Cardiac muscle cell (in vitro differentiated cells and primary cell): ENCODE data around the gene VPS18. TPM values are rescaled to one million over a fixed set of nuclear protein-coding genes. Genes with fewer than 3 reads are reported as not detected.

ENCODE experiments used
- DNase-seq, 2 donors: peaks; one replicate each; pipeline versions ENCODE4 v3.0.0 to v3.0.0-alpha.2; 2010 to 2017; ENCODE audit warnings: low read depth in 1 of 2, low spot score in 1 of 2
- H3K27ac ChIP-seq: fragments of 200-600 bp; sonication (generic); 2 replicates; pipeline ENCODE4 v1.5.1; 2016
- H3K27me3 ChIP-seq: fragments of 200-600 bp; sonication (generic); 2 replicates; pipeline ENCODE4 v1.6.0; 2016; ENCODE audit warnings: control low read depth
- H3K36me3 ChIP-seq: fragments of 200-600 bp; sonication (generic); 2 replicates; pipeline ENCODE4 v1.5.1; 2016; ENCODE audit warnings: control low read depth
- H3K4me1 ChIP-seq: fragments of 200-600 bp; sonication (generic); 2 replicates; pipeline ENCODE4 v1.8.1; 2017; ENCODE audit warnings: low read depth, mild to moderate bottlenecking, mixed run types
- H3K4me3 ChIP-seq: fragments of 200-600 bp; sonication (generic); 2 replicates; pipeline ENCODE4 v1.5.1; 2016; ENCODE audit warnings: mild to moderate bottlenecking
- H3K9me3 ChIP-seq: fragments of 200-600 bp; sonication (generic); 2 replicates; pipeline ENCODE4 v1.5.1; 2017; ENCODE audit warnings: low read depth, mild to moderate bottlenecking, control low read depth
- CTCF ChIP-seq: IDR thresholded peaks from 2 replicates; pipeline ENCODE4 v1.5.1; 2012; ENCODE audit warnings: low read depth, mild to moderate bottlenecking, low read length
- polyA plus RNA-seq: library from polyadenylated mRNA; unstranded; fragments of >200 nt; fragmentation: Nextera tagmentation; extraction: Ambion mirVana; gene quantifications from 2 replicates; pipeline ENCODE4 v1.2.1, GENCODE V29; 2016
- total RNA-seq: library from RNA; depleted of rRNA; stranded (reverse); fragments of >200 nt; gene quantifications from 2 replicates; pipeline ENCODE4 v1.2.3, GENCODE V29; 2016

VPS18 gene
- total and polyA plus RNA-seq, 2 experiments from 2014 or later, result 28.7 to 34.1 TPM

- H3K36me3 ChIP-seq, result no peaks in the 10 kb centered on the region
- peaks cover 29% of the 10 kb centered on the region for H3K27me3 ChIP-seq
- DNase-seq, result no peak
- peak overlapping the region; percentile 39 for H3K4me3 ChIP-seq
- H3K9me3 ChIP-seq, result no peaks in the 10 kb centered on the region
- peaks cover 8% of the 10 kb centered on the region for H3K4me1 ChIP-seq
- no peak overlapping the region for H3K27ac ChIP-seq
- TF ChIP-seq CTCF, result no peak
Observed at GRCh38 chr15:40941068-40941527, 46.8 kb downstream of the VPS18 start.

- peak; percentile 83 to 84 for DNase-seq
- Histone ChIP-seq H3K4me1 (peaks cover 8% of the 10 kb centered on the region), H3K9me3 (no peaks in the 10 kb centered on the region), H3K36me3 (no peaks in the 10 kb centered on the region), H3K27ac (no peak overlapping the region), H3K4me3 (peak overlapping the region; percentile 39), H3K27me3 (peaks cover 30% of the 10 kb centered on the region)
- peak; percentile 29 for TF ChIP-seq CTCF
Observed at GRCh38 chr15:40941528-40942336, 47.5 kb downstream of the VPS18 start.

GRCh38 chr15:40942337-40942854, 48.1 kb downstream of the VPS18 start:
- H3K27ac ChIP-seq, result no peak overlapping the region
- DNase-seq, result no peak

GRCh38 chr15:40942878-40943277, 48.6 kb downstream of the VPS18 start:
- DNase-seq, result no peak
- H3K9me3 ChIP-seq, result no peaks in the 10 kb centered on the region
- H3K36me3 ChIP-seq, result no peaks in the 10 kb centered on the region
- no peak overlapping the region for H3K4me3 ChIP-seq
- TF ChIP-seq CTCF, result no peak
- no peak overlapping the region for H3K27ac ChIP-seq
- H3K27me3 ChIP-seq, result peaks cover 30% of the 10 kb centered on the region
- H3K4me1 ChIP-seq, result peaks cover 8% of the 10 kb centered on the region

More at GRCh38 chr15:40942337-40942854, 48.1 kb downstream of the VPS18 start:
- Histone ChIP-seq H3K4me1 (peaks cover 8% of the 10 kb centered on the region), H3K27me3 (peaks cover 30% of the 10 kb centered on the region), H3K36me3 (no peaks in the 10 kb centered on the region), H3K9me3 (no peaks in the 10 kb centered on the region), H3K4me3 (peak overlapping the region; percentile 39)
- TF ChIP-seq CTCF, result no peak

- no peak for DNase-seq
- Histone ChIP-seq H3K36me3 (no peaks in the 10 kb centered on the region), H3K9me3 (no peaks in the 10 kb centered on the region), H3K27me3 (peaks cover 30% of the 10 kb centered on the region), H3K27ac (no peak overlapping the region), H3K4me1 (peaks cover 8% of the 10 kb centered on the region), H3K4me3 (no peak overlapping the region)
- TF ChIP-seq CTCF, result no peak
Observed at GRCh38 chr15:40943764-40944365, 49.6 kb downstream of the VPS18 start.
